ENCODE measurements around the gene TOMM7. TPM values are rescaled to one million over a fixed set of nuclear protein-coding genes. Genes with fewer than 3 reads are reported as not detected.
A peak's percentile ranks its signal among the peaks of the same experiment; 100 is the strongest.

The TOMM7 gene
- total and polyA plus RNA-seq, 9 of the 15 experiments (the other 6 are each of a cell fraction or from before 2014, with no cell fraction given): 283 to 1,717 (median 638) TPM

- no peak for TF ChIP-seq PTTG1 (tag; IDR thresholded peaks at IDR 0.05; ENCODE audit: low read depth)
- peak; percentile 97 for TF ChIP-seq TBP (optimal IDR thresholded peaks at IDR 0.05; ENCODE audit: low read depth, low read length)
- TF ChIP-seq ZNF644 (tag; IDR thresholded peaks at IDR 0.05; ENCODE audit: low read depth): no peak; the same call in 1 of the 2 replicates
- TF ChIP-seq FOXK2 (conservative IDR thresholded peaks at IDR 0.05 in 1 of 2, IDR thresholded peaks at IDR 0.05 in 1 of 2; ENCODE audit: low read depth in 2 of 2): no peak
- no peak for TF ChIP-seq MEF2D (tag; conservative IDR thresholded peaks at IDR 0.05; ENCODE audit: low read depth)
- TF ChIP-seq NCOA2 (IDR thresholded peaks at IDR 0.05; ENCODE audit: partially characterized antibody in 2 of 2): no peak
- peak; percentile 27; the same call in 1 of the 2 replicates for TF ChIP-seq SMC3 (conservative IDR thresholded peaks at IDR 0.05; ENCODE audit: insufficient read depth, low read depth, low read length)
- 0 out of 4 replicates have a peak, but pooled peaks of 1 of the 2 experiments have one; percentile 37 for TF ChIP-seq TEAD1 (CRISPR knock-in tag; IDR thresholded peaks at IDR 0.05)
- no peak for TF ChIP-seq ARID3B (CRISPR knock-in tag; IDR thresholded peaks at IDR 0.05; ENCODE audit: borderline replicate concordance)
- no peak for TF ChIP-seq GATA2 (CRISPR knock-in tag; IDR thresholded peaks at IDR 0.05)
- TF ChIP-seq MTA2 (IDR thresholded peaks at IDR 0.05; ENCODE audit: low read depth): no peak
- TF ChIP-seq, protein P1, sequence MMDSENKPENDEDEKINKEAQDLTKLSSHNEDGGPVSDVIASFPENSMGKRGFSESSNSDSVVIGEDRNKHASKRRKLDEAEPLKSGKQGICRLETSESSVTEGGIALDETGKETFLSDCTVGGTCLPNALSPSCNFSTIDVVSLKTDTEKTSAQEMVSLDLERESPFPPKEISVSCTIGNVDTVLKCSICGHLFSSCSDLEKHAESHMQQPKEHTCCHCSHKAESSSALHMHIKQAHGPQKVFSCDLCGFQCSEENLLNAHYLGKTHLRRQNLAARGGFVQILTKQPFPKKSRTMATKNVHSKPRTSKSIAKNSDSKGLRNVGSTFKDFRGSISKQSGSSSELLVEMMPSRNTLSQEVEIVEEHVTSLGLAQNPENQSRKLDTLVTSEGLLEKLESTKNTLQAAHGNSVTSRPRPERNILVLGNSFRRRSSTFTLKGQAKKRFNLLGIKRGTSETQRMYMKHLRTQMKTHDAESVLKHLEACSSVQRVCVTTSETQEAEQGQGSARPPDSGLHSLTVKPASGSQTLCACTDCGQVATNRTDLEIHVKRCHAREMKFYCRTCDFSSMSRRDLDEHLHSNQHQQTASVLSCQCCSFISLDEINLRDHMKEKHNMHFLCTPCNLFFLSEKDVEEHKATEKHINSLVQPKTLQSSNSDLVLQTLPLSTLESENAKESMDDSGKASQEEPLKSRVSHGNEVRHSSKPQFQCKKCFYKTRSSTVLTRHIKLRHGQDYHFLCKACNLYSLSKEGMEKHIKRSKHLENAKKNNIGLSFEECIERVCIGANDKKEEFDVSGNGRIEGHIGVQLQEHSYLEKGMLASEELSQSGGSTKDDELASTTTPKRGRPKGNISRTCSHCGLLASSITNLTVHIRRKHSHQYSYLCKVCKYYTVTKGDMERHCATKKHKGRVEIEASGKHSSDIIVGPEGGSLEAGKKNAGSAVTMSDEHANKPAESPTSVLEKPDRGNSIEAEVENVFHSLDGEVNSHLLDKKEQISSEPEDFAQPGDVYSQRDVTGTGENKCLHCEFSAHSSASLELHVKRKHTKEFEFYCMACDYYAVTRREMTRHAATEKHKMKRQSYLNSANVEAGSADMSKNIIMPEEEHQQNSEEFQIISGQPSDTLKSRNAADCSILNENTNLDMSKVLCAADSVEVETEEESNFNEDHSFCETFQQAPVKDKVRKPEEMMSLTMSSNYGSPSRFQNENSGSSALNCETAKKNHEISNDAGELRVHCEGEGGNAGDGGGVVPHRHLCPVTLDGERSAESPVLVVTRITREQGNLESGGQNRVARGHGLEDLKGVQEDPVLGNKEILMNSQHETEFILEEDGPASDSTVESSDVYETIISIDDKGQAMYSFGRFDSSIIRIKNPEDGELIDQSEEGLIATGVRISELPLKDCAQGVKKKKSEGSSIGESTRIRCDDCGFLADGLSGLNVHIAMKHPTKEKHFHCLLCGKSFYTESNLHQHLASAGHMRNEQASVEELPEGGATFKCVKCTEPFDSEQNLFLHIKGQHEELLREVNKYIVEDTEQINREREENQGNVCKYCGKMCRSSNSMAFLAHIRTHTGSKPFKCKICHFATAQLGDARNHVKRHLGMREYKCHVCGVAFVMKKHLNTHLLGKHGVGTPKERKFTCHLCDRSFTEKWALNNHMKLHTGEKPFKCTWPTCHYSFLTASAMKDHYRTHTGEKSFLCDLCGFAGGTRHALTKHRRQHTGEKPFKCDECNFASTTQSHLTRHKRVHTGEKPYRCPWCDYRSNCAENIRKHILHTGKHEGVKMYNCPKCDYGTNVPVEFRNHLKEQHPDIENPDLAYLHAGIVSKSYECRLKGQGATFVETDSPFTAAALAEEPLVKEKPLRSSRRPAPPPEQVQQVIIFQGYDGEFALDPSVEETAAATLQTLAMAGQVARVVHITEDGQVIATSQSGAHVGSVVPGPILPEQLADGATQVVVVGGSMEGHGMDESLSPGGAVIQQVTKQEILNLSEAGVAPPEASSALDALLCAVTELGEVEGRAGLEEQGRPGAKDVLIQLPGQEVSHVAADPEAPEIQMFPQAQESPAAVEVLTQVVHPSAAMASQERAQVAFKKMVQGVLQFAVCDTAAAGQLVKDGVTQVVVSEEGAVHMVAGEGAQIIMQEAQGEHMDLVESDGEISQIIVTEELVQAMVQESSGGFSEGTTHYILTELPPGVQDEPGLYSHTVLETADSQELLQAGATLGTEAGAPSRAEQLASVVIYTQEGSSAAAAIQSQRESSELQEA (IDR thresholded peaks at IDR 0.05; ENCODE audit: low read depth): peak; percentile 84
- peak; percentile 21 for TF ChIP-seq DACH1 (IDR thresholded peaks at IDR 0.05; ENCODE audit: partially characterized antibody)
- no peak for TF ChIP-seq ARID2 (IDR thresholded peaks at IDR 0.05)
- peak; percentile 45 for TF ChIP-seq ELF2 (CRISPR knock-in tag; IDR thresholded peaks at IDR 0.05)
- no peak for TF ChIP-seq ETV6 (IDR thresholded peaks at IDR 0.05; ENCODE audit: borderline replicate concordance in 1 of 2, low read depth in 2 of 2, low read length in 1 of 2)
- TF ChIP-seq ETV6 (CRISPR knock-in tag; IDR thresholded peaks at IDR 0.05; ENCODE audit: borderline replicate concordance): 0 out of 2 replicates have a peak, but pooled peaks have one; percentile 53
Measured at GRCh38 chr7:22854158-22855048, 31.8 kb upstream of the TOMM7 start (continued).

All from K562 (cell line).